Calu3 (cell line): ENCODE data around the gene PTGFRN. TPM values are rescaled to one million over a fixed set of nuclear protein-coding genes. Genes with fewer than 3 reads are reported as not detected.

ENCODE experiments used
- BruUV-seq: library from RNA; stranded (reverse); fragments of 400-500 nt; replicated peaks from 2 replicates; lab custom pipeline; 2021; lab: Mats Ljungman, UMichigan
- CTCF ChIA-PET: fragments of 300-600 bp; sonication (Branson Sonifier 250); formaldehyde crosslinking; loops from one replicate; lab custom pipeline; 2022; ENCODE audit warnings: antibody characterized with exemption; lab: Charles Lee
- DNase-seq: peaks from one replicate; pipeline ENCODE4 v3.0.0; 2022
- H3K27ac Mint-ChIP-seq: one replicate; pipeline ENCODE4 v1.8.0; 2022; ENCODE audit warnings: mixed read lengths; ENCODE audit not compliant: unreplicated experiment
- H3K27me3 Mint-ChIP-seq: one replicate; pipeline ENCODE4 v1.8.0; 2022; ENCODE audit warnings: mixed read lengths; ENCODE audit not compliant: unreplicated experiment
- H3K36me3 Mint-ChIP-seq: one replicate; pipeline ENCODE4 v1.8.0; 2022; ENCODE audit warnings: mild to moderate bottlenecking, moderate library complexity, mixed read lengths; ENCODE audit not compliant: insufficient read depth, unreplicated experiment
- H3K4me1 Mint-ChIP-seq: one replicate; pipeline ENCODE4 v1.8.0; 2022; ENCODE audit warnings: mild to moderate bottlenecking, low read depth, mixed read lengths; ENCODE audit not compliant: unreplicated experiment
- H3K4me3 Mint-ChIP-seq: one replicate; pipeline ENCODE4 v1.8.0; 2022; ENCODE audit warnings: mild to moderate bottlenecking, low read depth, moderate library complexity, mixed read lengths; ENCODE audit not compliant: unreplicated experiment
- H3K9me3 Mint-ChIP-seq: one replicate; pipeline ENCODE4 v1.8.0; 2022; ENCODE audit warnings: low read depth, mixed read lengths; ENCODE audit not compliant: unreplicated experiment
- CTCF ChIP-seq: fragments of 200-600 bp; IDR thresholded peaks from one replicate; pipeline ENCODE4 v1.8.0; 2022; ENCODE audit warnings: antibody characterized with exemption; ENCODE audit not compliant: unreplicated experiment
- intact Hi-C: fragments of 100-400 bp; cut with micrococcal nuclease; formaldehyde crosslinking; loops from one replicate; pipeline ENCODE4 v1.10.0; 2022; ENCODE audit not compliant: unreplicated experiment
- total RNA-seq: library from RNA; stranded (reverse); gene quantifications from 2 replicates; pipeline ENCODE4 v1.2.3, GENCODE V29; 2022

PTGFRN gene
- total RNA-seq, 1 experiment from 2014 or later: 44.6 TPM

GRCh38 chr1:117036018-117036461 is 126.3 kb downstream of the PTGFRN start:
- H3K9me3 Mint-ChIP-seq: no peaks in the 10 kb centered on the region
- TF ChIP-seq CTCF: no peak
- H3K36me3 Mint-ChIP-seq: no peaks in the 10 kb centered on the region
- no peak overlapping the region for H3K4me3 Mint-ChIP-seq
- BruUV-seq: no TSS peak
- intact Hi-C loops: no loop called here
- no peaks in the 10 kb centered on the region for H3K27me3 Mint-ChIP-seq
- no peak overlapping the region for H3K27ac Mint-ChIP-seq
- CTCF ChIA-PET: no interaction called here
- H3K4me1 Mint-ChIP-seq: no peaks in the 10 kb centered on the region
- no peak for DNase-seq

GRCh38 chr1:117037802-117038201 is 128.1 kb downstream of the PTGFRN start:
- DNase-seq: no peak
- no peak overlapping the region for H3K4me3 Mint-ChIP-seq
- CTCF ChIA-PET: no interaction called here
- H3K36me3 Mint-ChIP-seq: no peaks in the 10 kb centered on the region
- no peaks in the 10 kb centered on the region for H3K4me1 Mint-ChIP-seq
- no peaks in the 10 kb centered on the region for H3K9me3 Mint-ChIP-seq
- BruUV-seq: no TSS peak
- H3K27ac Mint-ChIP-seq: no peak overlapping the region
- no peaks in the 10 kb centered on the region for H3K27me3 Mint-ChIP-seq
- intact Hi-C loops: no loop called here
- no peak for TF ChIP-seq CTCF

- no peak for TF ChIP-seq CTCF
- Mint-ChIP-seq H3K4me3 (no peak overlapping the region), H3K27me3 (no peaks in the 10 kb centered on the region), H3K27ac (no peak overlapping the region), H3K4me1 (no peaks in the 10 kb centered on the region), H3K9me3 (no peaks in the 10 kb centered on the region), H3K36me3 (no peaks in the 10 kb centered on the region)
- CTCF ChIA-PET: no interaction called here
- intact Hi-C loops: no loop called here
- DNase-seq: no peak
- BruUV-seq: no TSS peak
These were observed 128.5 kb downstream of the PTGFRN start for GRCh38 chr1:117038236-117038635.

Other genes with a start within 250 kb of the PTGFRN start
- gene IGSF3, start 242.2 kb upstream of the PTGFRN start, total RNA-seq: 13.2 and 15.3 TPM in 2 replicates
- gene CD2, start 155.5 kb upstream of the PTGFRN start, total RNA-seq: not detected in 2 replicates
- 0.31 and 0.76 TPM in 2 replicates for gene CD101, start 91.8 kb downstream of the PTGFRN start, total RNA-seq
- gene TTF2, start 150.4 kb downstream of the PTGFRN start, total RNA-seq: 46.6 and 49.6 TPM in 2 replicates
- 4.3 and 5.3 TPM in 2 replicates for gene TRIM45, start 211.8 kb downstream of the PTGFRN start, total RNA-seq